Nucleus accumbens (tissue), 56 donors: ENCODE data around the gene STAB2.

Source experiments
- DNase-seq, 56 donors: peaks; one replicate each; lab custom pipeline; 2025; lab: John Stamatoyannopoulos, UW

STAB2 gene

GRCh38 chr12:103736572-103736971 lies 149.5 kb downstream of the STAB2 start:
- no peak for DNase-seq

- DNase-seq, result no peak
Observed at GRCh38 chr12:103737881-103738280, 150.8 kb downstream of the STAB2 start.

GRCh38 chr12:103742349-103742932 lies 155.4 kb downstream of the STAB2 start:
- DNase-seq, result peak in 2 of 56 donors; percentile 7 to 9

- DNase-seq, result no peak
Observed at GRCh38 chr12:103743788-103744187, 156.7 kb downstream of the STAB2 start.

- no peak for DNase-seq
Observed at GRCh38 chr12:103745962-103746361, 158.9 kb downstream of the STAB2 start.

- no peak for DNase-seq
Observed at GRCh38 chr12:103748002-103748401, 160.9 kb downstream of the STAB2 start.

- no peak for DNase-seq
Observed at GRCh38 chr12:103748875-103749274, 161.8 kb downstream of the STAB2 start.

GRCh38 chr12:103751171-103751570 lies 164.1 kb downstream of the STAB2 start:
- no peak for DNase-seq

- no peak for DNase-seq
Observed at GRCh38 chr12:103751600-103751999, 164.5 kb downstream of the STAB2 start.

- DNase-seq, result no peak
Observed at GRCh38 chr12:103755425-103755824, 168.4 kb downstream of the STAB2 start.

GRCh38 chr12:103756443-103756842 lies 169.4 kb downstream of the STAB2 start:
- DNase-seq, result no peak

GRCh38 chr12:103757248-103757647 lies 170.2 kb downstream of the STAB2 start:
- no peak for DNase-seq

GRCh38 chr12:103758310-103759089 lies 171.4 kb downstream of the STAB2 start:
- no peak for DNase-seq

- no peak for DNase-seq
Observed at GRCh38 chr12:103762473-103762872, 175.4 kb downstream of the STAB2 start.

- DNase-seq, result no peak
Observed at GRCh38 chr12:103765322-103765721, 178.2 kb downstream of the STAB2 start.

GRCh38 chr12:103766028-103766427 lies 179.0 kb downstream of the STAB2 start:
- no peak for DNase-seq

- DNase-seq, result no peak
Observed at GRCh38 chr12:103768467-103769123, 181.5 kb downstream of the STAB2 start.

GRCh38 chr12:103769240-103769945 lies 182.3 kb downstream of the STAB2 start:
- DNase-seq, result no peak

GRCh38 chr12:103771466-103771865 lies 184.4 kb downstream of the STAB2 start:
- DNase-seq, result peak in 27 of 56 donors; percentile 2 to 56 (median 13)

- no peak for DNase-seq
Observed at GRCh38 chr12:103772367-103773108, 185.5 kb downstream of the STAB2 start.
